IPS DF 4.7 (cell line): ENCODE data around the gene PANK2.
"Not testable (repeated sequence)": the region's sequence is repeated elsewhere in the genome, so short reads cannot be mapped to it uniquely, and the experiment has no call there.

Experiments used
- DNase-seq: peaks from one replicate; pipeline ENCODE4 v3.0.0-alpha.2; 2013; ENCODE audit warnings: low spot score; ENCODE audit errors: extremely low read depth

PANK2 gene

GRCh38 chr20:3901028-3901705 is 12.0 kb downstream of the PANK2 start:
- DNase-seq = no peak

- DNase-seq = no peak
These were observed 12.7 kb downstream of the PANK2 start for GRCh38 chr20:3901706-3902440.

- DNase-seq = no peak
These were observed 13.3 kb downstream of the PANK2 start for GRCh38 chr20:3902446-3902845.

- no peak for DNase-seq
These were observed 15.0 kb downstream of the PANK2 start for GRCh38 chr20:3904224-3904623.

GRCh38 chr20:3904857-3905256 is 15.7 kb downstream of the PANK2 start:
- no peak for DNase-seq

GRCh38 chr20:3906744-3907721 is 17.8 kb downstream of the PANK2 start:
- DNase-seq = not testable (repeated sequence)

GRCh38 chr20:3908667-3909066 is 19.5 kb downstream of the PANK2 start:
- no peak for DNase-seq

GRCh38 chr20:3909952-3910366 is 20.8 kb downstream of the PANK2 start:
- no peak for DNase-seq

GRCh38 chr20:3910853-3911252 is 21.7 kb downstream of the PANK2 start:
- DNase-seq = no peak

GRCh38 chr20:3911956-3912355 is 22.8 kb downstream of the PANK2 start:
- DNase-seq = no peak

- DNase-seq = no peak
These were observed 25.3 kb downstream of the PANK2 start for GRCh38 chr20:3914446-3914845.

GRCh38 chr20:3915691-3916090 is 26.5 kb downstream of the PANK2 start:
- DNase-seq = no peak

GRCh38 chr20:3916364-3916763 is 27.2 kb downstream of the PANK2 start:
- DNase-seq = no peak

GRCh38 chr20:3919352-3919751 is 30.2 kb downstream of the PANK2 start:
- DNase-seq = no peak

GRCh38 chr20:3922223-3922982 is 33.2 kb downstream of the PANK2 start:
- no peak for DNase-seq

GRCh38 chr20:3922983-3923339 is 33.8 kb downstream of the PANK2 start:
- DNase-seq = no peak

GRCh38 chr20:3923818-3924217 is 34.6 kb downstream of the PANK2 start:
- DNase-seq = no peak

GRCh38 chr20:3924304-3925112 is 35.3 kb downstream of the PANK2 start:
- DNase-seq = no peak

- no peak for DNase-seq
These were observed 36.0 kb downstream of the PANK2 start for GRCh38 chr20:3925113-3925695.
